Kasumi-1 (cell line): ENCODE measurements around the gene FUNDC1.

Experiments
- DNase-seq, 2 experiments: peaks; one replicate each; lab custom pipeline; 2025; lab: John Stamatoyannopoulos, UW

The FUNDC1 gene

DNA sequence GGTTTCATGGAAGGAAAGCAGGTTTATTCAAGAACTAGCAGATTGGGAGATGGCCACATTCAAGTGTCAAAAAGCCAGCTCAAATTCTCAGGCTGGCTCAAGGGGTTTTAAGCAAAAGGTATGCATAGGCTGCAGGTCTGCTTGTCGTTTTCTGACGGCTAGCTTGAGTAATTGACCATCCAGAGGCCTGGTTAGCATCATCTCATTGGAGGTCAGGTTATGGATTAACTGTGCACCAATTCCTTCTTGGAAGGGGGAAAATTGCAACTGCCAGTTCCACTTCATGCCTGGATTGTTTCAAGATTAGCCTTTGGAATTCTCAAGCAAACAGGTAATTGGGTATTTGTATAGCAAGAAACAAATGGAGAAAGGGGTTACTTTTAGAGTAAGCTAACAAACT lies 62.1 kb downstream of the FUNDC1 start:
- no peak for DNase-seq

DNA sequence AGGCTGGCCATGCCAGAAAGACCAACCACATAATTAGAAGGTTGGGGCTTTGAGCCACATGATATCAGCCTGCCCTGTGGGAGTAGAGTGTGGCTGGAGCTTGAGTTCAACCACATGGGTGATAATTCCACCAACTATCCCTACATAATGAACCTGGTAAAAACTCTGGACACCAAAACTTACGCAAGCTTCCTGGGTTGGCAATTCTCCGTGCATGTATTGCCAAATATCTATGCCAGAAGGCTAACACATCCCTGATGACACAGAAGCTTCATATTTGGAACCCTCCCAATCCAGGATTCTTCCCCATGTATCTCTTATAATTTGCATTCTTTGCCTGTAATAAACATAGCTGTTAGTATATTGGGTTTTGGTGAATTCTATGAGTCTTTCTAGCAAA lies 68.2 kb downstream of the FUNDC1 start:
- no peak for DNase-seq
